ENCODE measurements around the gene PRSS1. TPM values are rescaled to one million over a fixed set of nuclear protein-coding genes. Genes with fewer than 3 reads are reported as not detected.

The PRSS1 gene
- total RNA-seq, 3 donors from 2014 or later: not detected

GRCh38 chr7:142711746-142712616 is 37.3 kb upstream of the PRSS1 start:
- intact Hi-C loops (cut with DNase I, micrococcal nuclease): no loop called here

GRCh38 chr7:142712617-142712957 is 36.7 kb upstream of the PRSS1 start:
- TF ChIP-seq, protein P1, sequence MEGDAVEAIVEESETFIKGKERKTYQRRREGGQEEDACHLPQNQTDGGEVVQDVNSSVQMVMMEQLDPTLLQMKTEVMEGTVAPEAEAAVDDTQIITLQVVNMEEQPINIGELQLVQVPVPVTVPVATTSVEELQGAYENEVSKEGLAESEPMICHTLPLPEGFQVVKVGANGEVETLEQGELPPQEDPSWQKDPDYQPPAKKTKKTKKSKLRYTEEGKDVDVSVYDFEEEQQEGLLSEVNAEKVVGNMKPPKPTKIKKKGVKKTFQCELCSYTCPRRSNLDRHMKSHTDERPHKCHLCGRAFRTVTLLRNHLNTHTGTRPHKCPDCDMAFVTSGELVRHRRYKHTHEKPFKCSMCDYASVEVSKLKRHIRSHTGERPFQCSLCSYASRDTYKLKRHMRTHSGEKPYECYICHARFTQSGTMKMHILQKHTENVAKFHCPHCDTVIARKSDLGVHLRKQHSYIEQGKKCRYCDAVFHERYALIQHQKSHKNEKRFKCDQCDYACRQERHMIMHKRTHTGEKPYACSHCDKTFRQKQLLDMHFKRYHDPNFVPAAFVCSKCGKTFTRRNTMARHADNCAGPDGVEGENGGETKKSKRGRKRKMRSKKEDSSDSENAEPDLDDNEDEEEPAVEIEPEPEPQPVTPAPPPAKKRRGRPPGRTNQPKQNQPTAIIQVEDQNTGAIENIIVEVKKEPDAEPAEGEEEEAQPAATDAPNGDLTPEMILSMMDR (IDR thresholded peaks at IDR 0.05): no peak
- intact Hi-C loops (cut with DNase I, micrococcal nuclease): no loop called here
- H3K4me1 ChIP-seq (ENCODE audit: low read depth): no peaks in the 10 kb centered on the region
- no peak for DNase-seq
- no peak overlapping the region for H3K4me3 ChIP-seq
- H3K36me3 ChIP-seq (ENCODE audit: low read depth): no peaks in the 10 kb centered on the region
- H3K9me3 ChIP-seq: no peaks in the 10 kb centered on the region
- no peak for ATAC-seq

More at GRCh38 chr7:142711746-142712616, 37.3 kb upstream of the PRSS1 start:
- DNase-seq (peak in 1 of 3 donors; percentile 11), ATAC-seq (peak; percentile 71)
- TF ChIP-seq, protein P1 (IDR thresholded peaks at IDR 0.05): no peak
- Histone ChIP-seq H3K4me1 (ENCODE audit: low read depth) (no peaks in the 10 kb centered on the region), H3K9me3 (no peaks in the 10 kb centered on the region), H3K36me3 (ENCODE audit: low read depth) (no peaks in the 10 kb centered on the region), H3K4me3 (no peak overlapping the region)

DNA sequence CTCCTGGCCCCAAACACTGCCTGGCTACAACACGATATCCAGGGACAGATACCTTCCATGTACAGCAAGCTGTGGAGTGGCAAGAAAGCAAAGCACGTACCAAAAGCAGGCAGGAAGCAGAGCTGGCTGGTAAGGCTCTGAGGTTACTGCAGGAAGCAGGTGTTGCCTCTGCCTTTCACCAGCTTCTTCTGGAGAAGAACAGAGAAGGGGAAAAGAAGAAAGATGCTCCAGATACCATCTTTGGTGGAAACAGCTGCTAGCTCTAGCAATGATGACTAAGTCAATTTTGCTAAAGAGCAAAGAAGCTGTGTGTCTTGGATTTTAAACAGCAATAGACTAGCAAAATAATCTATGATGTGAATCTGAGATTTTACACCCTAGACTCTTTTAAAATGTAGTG is 34.9 kb upstream of the PRSS1 start:
- Histone ChIP-seq H3K36me3 (ENCODE audit: low read depth) (no peaks in the 10 kb centered on the region), H3K4me1 (ENCODE audit: low read depth) (no peaks in the 10 kb centered on the region), H3K4me3 (no peak overlapping the region), H3K9me3 (no peaks in the 10 kb centered on the region)
- no peak for DNase-seq
- intact Hi-C loops (cut with DNase I, micrococcal nuclease): no loop called here
- TF ChIP-seq, protein P1 (IDR thresholded peaks at IDR 0.05): no peak
- ATAC-seq: peak; percentile 19

GRCh38 chr7:142716596-142716995 is 32.7 kb upstream of the PRSS1 start:
- TF ChIP-seq, protein P1 (IDR thresholded peaks at IDR 0.05): no peak
- ATAC-seq: no peak
- H3K4me3 ChIP-seq: no peak overlapping the region
- H3K36me3 ChIP-seq (ENCODE audit: low read depth): no peaks in the 10 kb centered on the region
- DNase-seq: no peak
- intact Hi-C loops (cut with DNase I, micrococcal nuclease): no loop called here
- no peaks in the 10 kb centered on the region for H3K9me3 ChIP-seq
- no peaks in the 10 kb centered on the region for H3K4me1 ChIP-seq (ENCODE audit: low read depth)

- H3K4me3 ChIP-seq: no peak overlapping the region
- no peaks in the 10 kb centered on the region for H3K36me3 ChIP-seq (ENCODE audit: low read depth)
- H3K4me1 ChIP-seq (ENCODE audit: low read depth): no peaks in the 10 kb centered on the region
- no peaks in the 10 kb centered on the region for H3K9me3 ChIP-seq
- ATAC-seq: peak; percentile 43
- TF ChIP-seq, protein P1 (IDR thresholded peaks at IDR 0.05): no peak
- DNase-seq: peak in 1 of 3 donors; percentile 31
- intact Hi-C loops (cut with DNase I, micrococcal nuclease): no loop called here
Observed at GRCh38 chr7:142717453-142717852, 31.8 kb upstream of the PRSS1 start.

All from mucosa of descending colon (tissue), 3 donors.